GM15510 (cell line): ENCODE results near the gene TIAL1.
A peak's percentile ranks its signal among the peaks of the same experiment; 100 is the strongest.

Source experiments
- POLR2A ChIP-seq: IDR thresholded peaks from 3 replicates; pipeline ENCODE4 v1.6.1; 2011; ENCODE audit warnings: borderline replicate concordance; ENCODE audit not compliant: insufficient read length; ENCODE audit errors: extremely low read depth

TIAL1 gene, protein sequence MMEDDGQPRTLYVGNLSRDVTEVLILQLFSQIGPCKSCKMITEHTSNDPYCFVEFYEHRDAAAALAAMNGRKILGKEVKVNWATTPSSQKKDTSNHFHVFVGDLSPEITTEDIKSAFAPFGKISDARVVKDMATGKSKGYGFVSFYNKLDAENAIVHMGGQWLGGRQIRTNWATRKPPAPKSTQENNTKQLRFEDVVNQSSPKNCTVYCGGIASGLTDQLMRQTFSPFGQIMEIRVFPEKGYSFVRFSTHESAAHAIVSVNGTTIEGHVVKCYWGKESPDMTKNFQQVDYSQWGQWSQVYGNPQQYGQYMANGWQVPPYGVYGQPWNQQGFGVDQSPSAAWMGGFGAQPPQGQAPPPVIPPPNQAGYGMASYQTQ

DNA sequence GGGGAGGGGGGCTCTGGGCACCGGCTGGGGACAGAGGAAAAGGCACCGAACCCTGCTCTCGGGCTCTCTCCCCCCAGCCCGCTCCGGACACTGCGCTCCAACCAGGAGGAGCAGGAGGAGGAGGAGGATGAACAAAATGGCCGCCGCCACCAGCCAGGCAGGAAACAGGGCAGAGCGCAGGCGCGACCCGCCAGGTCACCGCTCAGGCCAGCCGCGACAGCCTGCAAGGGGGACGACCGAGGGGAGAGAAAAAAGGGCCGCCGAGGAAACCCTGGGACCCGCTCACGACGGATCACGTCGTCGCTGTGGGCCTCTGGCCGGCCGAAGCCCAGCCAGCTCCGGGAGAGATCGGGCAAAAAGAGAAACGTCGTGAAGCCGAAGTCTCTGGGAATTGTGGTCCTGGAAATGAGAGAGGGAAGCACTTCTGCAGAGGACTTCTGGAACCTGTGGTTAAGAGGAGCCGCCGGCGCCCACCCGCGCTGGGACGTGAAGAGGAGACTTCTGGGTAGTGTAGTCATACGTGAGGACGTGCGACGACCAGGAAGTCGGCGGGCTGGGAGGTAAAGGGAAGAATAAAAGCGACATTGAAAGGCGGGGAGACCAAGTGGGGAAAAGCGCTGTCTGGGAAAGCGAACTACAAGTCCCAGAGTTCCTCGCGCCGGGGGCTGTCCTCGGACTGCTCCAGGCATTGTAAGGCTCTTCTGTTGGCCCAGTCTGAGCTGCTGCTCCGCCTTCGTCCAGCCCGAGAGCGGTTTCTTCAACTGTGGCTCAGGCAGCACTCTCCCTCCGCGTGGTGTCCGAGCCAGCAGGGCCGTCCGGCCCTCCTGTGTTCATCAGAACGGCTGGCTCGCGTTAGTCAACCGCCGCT is at the start of gene TIAL1:
Gene TIAL1 (minus strand): TSS at position 428 of the 868 bp plus-strand sequence. CDS start 499 bp downstream, outside the sequence.
- TF ChIP-seq POLR2A, result peak; percentile 88

DNA sequence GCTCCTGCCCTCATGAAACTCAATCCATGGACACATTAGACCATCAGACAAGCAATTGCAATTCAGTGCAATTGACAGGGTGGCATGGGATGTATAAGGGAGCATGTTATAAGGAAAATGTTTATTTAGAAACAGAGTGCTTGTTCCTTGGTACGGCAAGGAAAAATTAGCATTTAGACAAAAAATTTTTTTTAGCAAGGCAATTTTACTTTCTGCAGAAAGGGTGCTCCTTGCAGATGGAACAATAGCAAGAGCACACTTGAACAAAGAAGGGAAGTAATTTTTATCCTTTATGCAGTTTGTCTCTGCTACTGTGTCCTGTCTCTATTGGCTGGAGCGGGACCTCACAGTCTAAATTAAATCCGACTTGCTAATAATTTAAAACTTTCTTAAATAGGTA is 48.2 kb upstream of the TIAL1 start:
- TF ChIP-seq POLR2A, result no peak

GRCh38 chr10:119644205-119644814 is 47.5 kb upstream of the TIAL1 start:
- no peak for TF ChIP-seq POLR2A

GRCh38 chr10:119643306-119644204 is 46.8 kb upstream of the TIAL1 start:
- TF ChIP-seq POLR2A, result no peak

DNA sequence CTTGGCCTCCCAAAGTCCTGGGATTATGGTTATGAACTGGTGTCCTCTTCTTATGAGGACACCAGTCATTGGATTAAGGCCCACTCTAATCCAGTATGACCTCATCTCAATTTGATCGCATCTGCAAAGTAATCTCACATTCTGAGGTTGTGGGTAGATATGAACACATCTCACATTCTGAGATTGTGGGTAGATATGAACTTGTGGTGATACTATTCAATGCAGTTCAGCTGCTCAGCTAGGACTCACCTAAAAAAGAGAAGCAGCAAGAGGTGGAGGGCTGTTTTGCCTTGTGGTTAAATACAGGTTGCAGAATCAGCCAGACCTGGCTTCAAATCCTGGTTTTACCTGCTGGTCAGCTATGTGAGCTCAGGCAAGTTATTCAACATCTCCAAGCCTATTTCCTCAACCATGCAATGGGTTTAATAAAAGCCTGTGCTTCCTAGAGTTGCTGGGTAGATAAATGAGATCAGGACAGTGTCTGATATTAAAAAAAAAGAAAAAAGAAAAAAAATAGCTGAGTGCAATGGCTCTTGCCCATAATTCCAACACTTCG is 45.9 kb upstream of the TIAL1 start:
- TF ChIP-seq POLR2A, result no peak

GRCh38 chr10:119640875-119641526 is 44.2 kb upstream of the TIAL1 start:
- TF ChIP-seq POLR2A, result no peak

- TF ChIP-seq POLR2A, result no peak
Measured at GRCh38 chr10:119640384-119640783, 43.6 kb upstream of the TIAL1 start.

GRCh38 chr10:119638982-119639381 is 42.2 kb upstream of the TIAL1 start:
- no peak for TF ChIP-seq POLR2A

DNA sequence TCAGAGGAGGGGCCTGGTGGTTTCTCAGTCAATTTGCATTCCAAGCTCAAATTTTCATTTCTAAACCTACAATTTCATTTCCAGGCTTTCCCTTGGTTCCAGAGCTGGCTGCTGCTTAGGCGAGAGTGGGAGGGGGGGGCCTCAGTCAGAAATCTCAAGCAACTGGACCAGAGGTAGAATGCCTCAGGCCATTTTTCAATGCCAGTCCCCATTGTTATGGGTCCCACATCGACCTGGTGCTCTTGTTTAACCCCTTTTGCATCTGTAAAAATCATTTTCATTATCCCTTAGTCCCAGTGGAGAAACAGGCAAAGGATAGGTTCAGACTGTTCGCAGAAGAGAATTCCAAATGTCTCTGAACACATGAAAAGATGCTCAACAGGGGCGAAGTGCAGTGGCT is 40.9 kb upstream of the TIAL1 start:
- TF ChIP-seq POLR2A, result no peak

GRCh38 chr10:119634219-119634544 is 37.4 kb upstream of the TIAL1 start:
- TF ChIP-seq POLR2A, result no peak

DNA sequence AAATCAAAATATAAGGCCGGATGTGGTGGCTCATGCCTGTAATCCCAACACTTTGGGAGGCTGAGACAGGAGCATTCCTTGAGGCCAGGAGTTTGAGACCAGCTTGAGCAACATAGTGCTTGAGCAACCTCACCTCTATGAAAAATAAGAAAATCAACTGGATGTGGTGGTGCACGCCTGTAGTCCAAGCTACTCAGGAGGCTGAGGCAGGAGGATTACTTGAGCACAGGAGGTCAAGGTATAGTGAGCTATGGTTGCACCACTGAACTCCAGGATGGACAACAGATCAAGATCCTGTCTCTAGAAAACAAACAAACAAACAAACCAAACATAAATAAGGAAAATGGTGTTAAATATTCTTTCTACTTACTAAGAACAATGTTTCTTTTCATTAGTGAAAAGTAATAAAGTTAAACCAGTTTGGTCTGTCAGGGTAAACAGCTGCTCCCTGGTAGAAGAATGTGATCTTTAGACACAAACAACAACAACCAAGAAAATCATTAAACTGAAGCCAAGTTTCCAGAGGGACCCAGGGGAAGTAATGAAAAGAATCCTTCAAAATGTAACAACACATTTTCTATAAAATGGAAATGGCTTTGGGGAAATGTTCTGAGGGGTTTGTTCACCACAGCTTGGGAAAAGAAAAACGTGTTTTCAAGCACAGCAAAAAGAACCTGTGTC is 36.9 kb upstream of the TIAL1 start:
- TF ChIP-seq POLR2A, result no peak

- no peak for TF ChIP-seq POLR2A
Measured at GRCh38 chr10:119630300-119630699, 33.5 kb upstream of the TIAL1 start.
